GM21447 (cell line): ENCODE measurements around the gene KIF1A.

Source experiments
- ATAC-seq: cut with Tn5 transposase; IDR thresholded peaks from one replicate; pipeline ENCODE4 v1.9.1; 2021; ENCODE audit not compliant: unreplicated experiment

The KIF1A gene

GRCh38 chr2:240799033-240799820 is 20.8 kb downstream of the KIF1A start:
- no peak for ATAC-seq

- no peak for ATAC-seq
Observed at GRCh38 chr2:240798327-240798905, 21.6 kb downstream of the KIF1A start.

DNA sequence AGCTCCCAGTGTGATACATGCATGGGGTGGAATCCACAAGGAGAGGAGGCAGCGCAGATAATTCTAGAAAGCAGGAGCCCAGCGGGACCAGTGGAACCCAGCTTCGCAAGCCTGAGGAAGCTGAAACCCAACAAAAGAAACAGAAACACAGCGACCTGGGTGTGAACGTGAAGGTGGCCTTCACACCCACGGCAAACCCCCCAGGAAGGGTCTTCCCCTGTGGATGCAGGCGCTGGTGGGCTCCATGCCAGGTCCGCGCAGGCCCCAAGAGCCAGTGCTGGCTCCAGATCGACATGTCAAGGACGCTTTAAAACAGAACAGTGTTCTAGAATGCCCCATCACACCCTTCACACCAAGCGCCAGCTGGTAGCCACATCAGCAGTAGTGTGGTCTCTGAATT is 22.1 kb downstream of the KIF1A start:
- no peak for ATAC-seq

DNA sequence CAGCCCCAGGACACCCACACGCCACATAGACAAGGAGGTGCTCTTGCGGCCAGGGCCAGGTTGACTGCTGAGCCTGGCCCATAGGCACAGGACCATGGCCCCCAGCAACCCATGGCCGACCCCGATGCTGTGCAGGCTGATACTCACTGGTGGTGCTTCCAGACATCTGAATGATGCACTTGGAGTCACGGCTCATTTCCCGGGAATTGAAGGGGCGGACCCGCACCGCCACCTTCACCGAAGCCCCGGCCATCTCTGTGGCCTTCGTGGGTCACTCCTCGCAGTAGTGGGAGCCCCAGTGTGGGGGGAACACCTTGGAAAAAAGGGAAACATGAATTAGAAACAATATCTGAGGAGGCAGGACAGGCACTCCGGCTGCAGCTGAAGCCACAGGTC is 22.5 kb downstream of the KIF1A start:
- no peak for ATAC-seq

DNA sequence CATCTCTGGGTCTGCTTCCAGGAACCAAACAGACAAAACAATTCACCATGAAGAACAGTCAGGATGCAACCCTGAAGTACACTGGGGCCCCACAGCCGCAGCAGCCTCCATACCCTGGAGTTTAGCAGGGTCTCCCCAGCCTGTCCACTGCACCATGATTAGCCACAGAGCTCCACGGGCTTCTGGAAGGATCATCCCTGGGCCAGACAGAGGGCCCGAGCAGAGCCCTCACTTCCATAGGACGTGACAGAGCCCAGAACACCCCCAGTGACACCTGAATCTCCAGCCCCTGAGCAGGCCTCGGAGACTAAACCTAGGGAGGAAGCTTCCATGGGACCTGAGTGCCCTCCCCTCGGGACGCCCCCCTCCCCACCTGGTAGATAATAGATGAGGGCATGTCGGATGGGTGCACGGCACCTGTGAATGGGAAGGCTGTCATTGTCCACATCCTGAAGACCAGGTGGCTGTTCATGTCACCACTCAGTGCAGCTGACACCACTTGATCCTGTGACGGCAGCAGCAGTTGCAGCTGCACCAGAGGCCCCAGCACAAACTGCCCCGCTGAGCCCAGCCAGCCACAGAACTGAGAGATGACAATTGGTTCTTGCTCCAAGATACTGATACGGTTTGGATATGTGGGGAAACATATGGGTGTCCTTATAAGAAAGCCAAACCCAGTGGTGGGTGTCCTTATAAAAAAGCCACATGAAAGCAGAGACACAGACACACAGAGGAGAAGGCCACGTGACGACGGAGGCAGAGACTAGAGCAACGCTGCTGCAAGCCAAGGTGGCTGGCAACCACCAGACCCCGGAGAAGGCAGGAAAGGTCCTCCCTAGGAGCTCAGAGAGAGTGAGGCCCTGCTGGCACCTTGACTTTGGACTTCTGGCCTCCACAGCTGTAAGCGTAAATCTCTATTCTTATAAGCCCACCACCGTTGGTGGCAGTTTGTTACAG is 23.2 kb downstream of the KIF1A start:
- ATAC-seq, result no peak

DNA sequence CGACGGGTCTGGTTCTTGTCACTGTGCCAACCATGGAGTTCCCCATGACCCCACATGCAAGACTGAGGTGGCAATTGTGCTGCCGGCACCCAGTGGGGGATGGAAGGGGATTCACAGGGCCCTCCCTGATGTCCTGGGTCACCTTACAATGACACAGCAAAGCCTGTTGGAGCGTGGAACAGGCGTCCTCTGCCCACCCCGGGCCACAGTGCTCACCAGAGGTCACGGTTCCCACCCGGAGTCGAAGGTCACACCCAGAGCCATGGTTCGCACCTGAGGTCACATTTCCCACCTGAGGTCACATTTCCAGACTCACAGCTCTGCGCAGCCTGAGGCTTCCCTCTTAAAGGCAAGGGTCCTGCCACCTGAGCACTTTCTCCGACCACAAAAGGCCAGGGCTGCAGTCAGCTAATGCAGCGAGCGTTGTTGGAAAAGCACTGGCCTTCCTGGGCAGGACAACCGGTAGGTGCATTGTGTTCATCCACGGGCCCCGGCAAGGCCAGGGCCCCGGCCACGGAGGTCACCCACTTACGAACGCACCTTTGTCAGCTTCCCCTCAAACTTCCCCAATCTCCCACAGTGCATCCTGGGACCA is 24.0 kb downstream of the KIF1A start:
- no peak for ATAC-seq

DNA sequence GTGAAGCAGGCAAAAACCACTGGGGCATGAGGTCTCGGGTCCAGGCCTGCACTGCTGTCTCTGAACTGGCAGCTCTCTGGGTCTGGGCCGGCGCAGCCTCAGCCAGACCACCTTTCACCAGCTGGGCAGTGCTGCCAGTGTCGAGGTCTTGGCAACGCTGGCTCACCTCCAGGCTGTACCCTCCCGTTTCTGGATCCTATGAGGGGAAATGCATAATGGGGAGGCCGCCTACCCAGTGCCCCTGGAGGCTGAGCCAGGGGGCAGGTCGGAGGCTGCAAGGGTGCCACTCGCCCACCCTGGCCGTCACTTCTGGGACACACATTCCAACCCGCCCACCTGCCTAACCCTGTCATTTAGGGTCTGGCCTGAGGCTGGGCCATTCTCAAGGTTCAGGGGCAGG is 24.6 kb downstream of the KIF1A start:
- ATAC-seq, result no peak

DNA sequence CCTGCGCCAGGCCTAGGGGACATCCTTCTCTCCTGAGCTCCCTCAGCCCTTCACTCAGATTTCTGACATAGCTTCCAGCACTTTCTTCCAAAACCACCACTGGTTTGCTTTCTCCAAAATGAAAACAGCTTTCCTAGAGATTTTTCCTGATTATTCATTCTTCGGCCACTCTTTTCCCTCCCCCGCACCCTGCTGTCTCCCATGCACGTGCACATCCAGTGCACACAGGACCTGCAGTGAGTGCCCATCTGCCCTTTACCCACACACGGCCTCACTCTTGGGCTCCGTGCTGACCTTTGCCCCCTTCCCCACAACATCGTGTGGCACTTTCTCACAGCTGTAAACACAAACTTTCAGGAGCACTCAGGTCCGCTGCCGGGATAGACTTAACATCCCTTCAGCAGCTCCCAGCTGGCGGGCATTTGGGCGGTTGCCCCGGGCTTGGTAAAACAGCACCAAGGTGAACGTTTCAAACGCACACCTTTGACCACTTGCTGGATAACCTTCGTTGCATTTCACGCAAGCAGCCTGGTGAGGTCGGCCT is 25.8 kb downstream of the KIF1A start:
- no peak for ATAC-seq

- ATAC-seq, result no peak
Observed at GRCh38 chr2:240793313-240794177, 26.5 kb downstream of the KIF1A start.

DNA sequence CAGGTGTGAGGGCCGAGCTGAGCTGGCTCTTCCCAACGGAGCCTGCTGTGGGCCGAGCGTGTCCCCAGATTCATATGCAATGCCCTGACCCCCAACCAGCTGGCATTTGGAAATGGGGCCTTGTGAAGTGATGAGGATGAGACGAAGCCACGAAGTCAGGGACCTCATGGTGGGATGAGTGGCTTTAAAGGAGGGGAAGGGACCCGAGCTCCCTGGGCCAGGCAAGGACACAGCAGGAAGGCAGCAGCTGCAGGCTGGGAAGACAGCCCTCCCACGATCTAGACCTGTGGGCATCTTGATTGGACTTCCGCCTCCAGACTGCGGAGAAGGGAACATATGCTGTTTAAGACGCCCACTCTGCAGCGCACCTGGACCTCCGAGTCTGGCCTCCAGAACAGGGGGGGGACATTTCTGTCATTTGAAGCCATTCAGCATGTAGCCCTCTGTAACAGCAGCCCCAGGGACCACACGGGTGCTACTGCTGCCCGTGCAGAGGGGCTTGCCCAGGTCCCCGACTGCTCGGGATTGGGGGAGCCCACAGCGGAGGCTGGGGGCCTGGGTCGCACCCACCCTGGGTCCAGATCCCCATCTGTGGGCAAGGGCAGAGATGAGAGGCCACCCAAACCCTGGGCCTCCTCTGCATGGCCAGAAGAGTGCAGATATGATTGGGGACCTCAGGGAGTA is 27.2 kb downstream of the KIF1A start:
- no peak for ATAC-seq

DNA sequence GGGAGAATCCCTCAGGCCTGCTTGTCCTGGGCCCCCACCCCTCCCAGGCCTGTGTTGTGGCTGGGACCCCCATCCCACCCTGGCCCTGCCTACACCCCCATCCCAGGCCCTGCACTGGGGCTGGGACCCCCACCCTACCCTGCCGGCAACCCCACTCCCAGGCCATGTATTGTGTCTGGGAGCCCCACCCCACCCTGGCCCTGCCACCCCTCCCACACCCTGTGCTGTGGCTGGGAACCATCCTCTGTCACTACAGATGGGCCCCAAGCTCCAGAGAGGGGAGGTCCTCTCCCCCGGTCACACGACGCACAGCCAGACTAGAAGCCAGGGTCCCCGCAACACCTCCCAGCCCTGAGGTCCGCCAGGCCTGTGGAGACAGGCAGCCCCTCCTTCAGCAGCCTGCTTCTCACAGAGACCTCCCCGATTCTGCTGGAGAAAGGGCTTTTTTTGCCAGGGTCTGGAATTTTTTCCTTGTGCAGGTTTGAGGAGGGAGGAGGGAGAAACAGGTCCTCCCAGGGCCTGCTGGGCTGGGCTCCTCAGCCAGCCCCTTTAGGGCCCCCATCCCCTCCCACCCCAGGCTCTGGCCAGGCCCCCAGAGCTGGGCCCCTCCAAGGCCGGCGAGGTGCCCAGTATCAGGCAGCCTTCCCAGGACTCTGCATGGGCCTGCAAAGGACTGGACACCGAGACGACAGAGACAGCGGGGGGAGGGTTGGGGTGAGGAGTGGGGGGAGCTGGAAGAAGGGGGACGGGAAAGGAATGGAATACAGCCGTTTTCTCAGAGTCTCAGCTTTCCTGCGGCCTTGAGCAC is 28.0 kb downstream of the KIF1A start:
- ATAC-seq, result no peak

GRCh38 chr2:240791221-240791800 is 28.7 kb downstream of the KIF1A start:
- ATAC-seq, result no peak

GRCh38 chr2:240790370-240791220 is 29.4 kb downstream of the KIF1A start:
- no peak for ATAC-seq

DNA sequence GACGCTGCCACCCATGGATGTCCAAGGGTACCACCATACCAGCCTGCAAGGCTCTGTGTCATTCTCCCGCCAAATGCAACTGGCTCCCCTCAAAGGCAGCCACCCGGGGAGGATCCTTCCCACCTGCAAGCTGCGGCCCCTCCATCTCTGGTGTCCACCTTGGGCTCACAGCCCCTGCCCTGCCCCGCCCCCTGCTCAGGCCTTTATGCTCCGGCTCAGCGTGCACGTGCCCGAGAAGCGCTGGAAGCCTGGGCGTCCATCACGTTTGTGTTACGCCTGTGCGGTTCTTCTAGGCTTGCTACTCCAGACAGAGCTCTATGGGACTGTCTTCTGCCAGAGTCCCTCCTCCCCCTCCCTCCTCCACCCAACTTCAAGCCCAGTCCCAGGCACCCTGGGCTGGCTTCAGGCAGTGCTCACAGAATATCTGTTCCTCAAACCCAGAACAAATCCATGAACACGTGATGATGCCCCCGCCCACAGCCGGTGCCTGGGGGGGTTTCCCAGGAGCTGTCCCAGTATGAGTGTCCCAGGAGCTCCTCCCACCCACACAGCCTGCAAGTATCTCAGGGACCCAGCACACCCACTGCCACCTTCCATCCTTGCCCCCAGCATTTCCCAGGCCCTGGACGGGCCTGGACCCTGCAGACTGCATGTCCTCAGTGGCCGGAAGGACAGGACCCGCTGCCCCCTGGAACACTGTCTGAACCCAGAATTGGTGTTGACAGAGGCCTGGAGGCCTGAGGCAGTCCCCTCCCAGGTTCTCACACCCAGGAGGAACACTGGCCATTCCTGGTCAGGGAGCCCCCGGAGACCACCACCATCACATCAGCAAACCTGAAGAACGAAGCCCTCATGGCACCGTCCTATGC is 30.3 kb downstream of the KIF1A start:
- ATAC-seq, result no peak

GRCh38 chr2:240789051-240789453 is 31.0 kb downstream of the KIF1A start:
- ATAC-seq, result no peak

GRCh38 chr2:240788482-240788881 is 31.5 kb downstream of the KIF1A start:
- ATAC-seq, result no peak
